A673 (cell line): ENCODE results near the gene NPPC. TPM values are rescaled to one million over a fixed set of nuclear protein-coding genes. Genes with fewer than 3 reads are reported as not detected.

ENCODE experiments used
- BruUV-seq: library from RNA; stranded (reverse); fragments of 400-500 nt; replicated peaks from 2 replicates; lab custom pipeline; 2021; lab: Mats Ljungman, UMichigan
- CTCF ChIA-PET: fragments of 300-600 bp; sonication (Branson Sonifier 250); formaldehyde crosslinking; loops from one replicate; lab custom pipeline; 2022; ENCODE audit warnings: antibody characterized with exemption; lab: Charles Lee
- POLR2A ChIA-PET: fragments of 300-600 bp; sonication (Branson Sonifier 250); formaldehyde crosslinking; loops from one replicate; lab custom pipeline; 2022; ENCODE audit warnings: antibody characterized with exemption; ENCODE audit not compliant: low non-redundant PET; lab: Charles Lee
- DNase-seq: peaks from one replicate; pipeline ENCODE4 v3.0.0-alpha.2; 2015; ENCODE audit warnings: low spot score
- H3K27ac ChIP-seq: fragments of 200-600 bp; sonication (generic); 2 replicates; pipeline ENCODE4 v1.5.1; 2016; ENCODE audit warnings: mixed run types, low read depth, mild to moderate bottlenecking, mixed read lengths, antibody characterized with exemption, low read length; ENCODE audit not compliant: poor library complexity, severe bottlenecking
- H3K27me3 ChIP-seq: fragments of 200-600 bp; sonication (generic); replicated peaks from 2 replicates; pipeline ENCODE4 v1.6.1; 2017; ENCODE audit warnings: mixed run types, low read depth, mild to moderate bottlenecking, mixed read lengths, antibody characterized with exemption, low read length; ENCODE audit not compliant: insufficient read depth, poor library complexity
- H3K36me3 ChIP-seq: fragments of 200-600 bp; sonication (generic); 2 replicates; pipeline ENCODE4 v1.6.1; 2016; ENCODE audit warnings: mixed run types, mild to moderate bottlenecking, mixed read lengths, antibody characterized with exemption, low read length; ENCODE audit not compliant: insufficient read depth, poor library complexity, severe bottlenecking
- H3K4me1 ChIP-seq: fragments of 200-600 bp; sonication (generic); 2 replicates; pipeline ENCODE4 v1.6.1; 2017; ENCODE audit warnings: mixed run types, mild to moderate bottlenecking, mixed read lengths, antibody characterized with exemption, low read length; ENCODE audit not compliant: insufficient read depth, poor library complexity, severe bottlenecking
- H3K4me3 ChIP-seq: fragments of 200-600 bp; sonication (generic); 2 replicates; pipeline ENCODE4 v1.5.1; 2016; ENCODE audit warnings: low read depth, mixed run types, mild to moderate bottlenecking, mixed read lengths, low read length; ENCODE audit not compliant: poor library complexity, severe bottlenecking
- H3K9me3 ChIP-seq: fragments of 200-600 bp; sonication (generic); 2 replicates; pipeline ENCODE4 v1.6.1; 2016; ENCODE audit warnings: mixed run types, low read depth, mild to moderate bottlenecking, mixed read lengths, antibody characterized with exemption, low read length; ENCODE audit not compliant: poor library complexity, severe bottlenecking
- CTCF ChIP-seq: fragments of 300-800, 200-600 bp; sonication (generic); conservative IDR thresholded peaks from 2 replicates; pipeline ENCODE4 v1.5.1; 2017; ENCODE audit warnings: low read depth, mild to moderate bottlenecking, antibody characterized with exemption, low read length, moderate library complexity, mixed read lengths
- EZH2 ChIP-seq: fragments of 200-600 bp; sonication (generic); IDR thresholded peaks from 2 replicates; pipeline ENCODE4 v1.6.1; 2017; ENCODE audit warnings: borderline replicate concordance, low read depth, mild to moderate bottlenecking, mixed read lengths, antibody characterized with exemption, low read length; ENCODE audit not compliant: poor library complexity, severe bottlenecking
- intact Hi-C: fragments of 100-400 bp; cut with micrococcal nuclease; formaldehyde crosslinking; loops from one replicate; pipeline ENCODE4 v1.10.0; 2022; ENCODE audit not compliant: unreplicated experiment
- total RNA-seq: library from RNA; stranded (reverse); gene quantifications from 2 replicates; pipeline ENCODE4 v1.2.3, GENCODE V29; 2021

The NPPC gene
- total RNA-seq, 1 experiment from 2014 or later: not detected

GRCh38 chr2:231905026-231905425, 21.2 kb downstream of the NPPC start:
- no peaks in the 10 kb centered on the region for H3K36me3 ChIP-seq
- intact Hi-C loops: loop anchor here (5.0 kb wide), 3 partner anchors 237 to 617 kb away; partner anchors contain the start of gene PRSS56
- no peaks in the 10 kb centered on the region for H3K27me3 ChIP-seq
- no peak overlapping the region for H3K4me3 ChIP-seq
- ChIA-PET CTCF (interaction anchor here (2.0 kb wide), 1 partner anchor 237 kb away, joined by 10 read pairs; no protein-coding TSS in a partner anchor), POLR2A (interaction anchor here (0.6 to 0.7 kb wide), 2 partner anchors 197 to 274 kb away, joined by 3 to 6 read pairs; partner anchors contain the start of gene PTMA)
- no peak for DNase-seq
- H3K4me1 ChIP-seq: no peaks in the 10 kb centered on the region
- no TSS peak for BruUV-seq
- TF ChIP-seq EZH2 (no peak), CTCF (no peak)
- no peak overlapping the region for H3K27ac ChIP-seq
- no peaks in the 10 kb centered on the region for H3K9me3 ChIP-seq

GRCh38 chr2:231904161-231904611, 22.0 kb downstream of the NPPC start:
- no peak overlapping the region for H3K4me3 ChIP-seq
- TF ChIP-seq CTCF (no peak), EZH2 (no peak)
- H3K9me3 ChIP-seq: no peaks in the 10 kb centered on the region
- H3K27me3 ChIP-seq: peaks cover under 1% of the 10 kb centered on the region
- intact Hi-C loops: no loop called here
- H3K27ac ChIP-seq: no peak overlapping the region
- CTCF ChIA-PET: no interaction called here
- no peak for DNase-seq
- no peaks in the 10 kb centered on the region for H3K4me1 ChIP-seq
- H3K36me3 ChIP-seq: no peaks in the 10 kb centered on the region
- POLR2A ChIA-PET: no interaction called here
- no TSS peak for BruUV-seq

GRCh38 chr2:231902598-231902997, 23.6 kb downstream of the NPPC start:
- H3K27ac ChIP-seq: no peak overlapping the region
- TF ChIP-seq EZH2 (no peak), CTCF (no peak)
- no peaks in the 10 kb centered on the region for H3K36me3 ChIP-seq
- peaks cover 12% of the 10 kb centered on the region for H3K27me3 ChIP-seq
- H3K4me1 ChIP-seq: no peaks in the 10 kb centered on the region
- ChIA-PET POLR2A (no interaction called here), CTCF (no interaction called here)
- H3K9me3 ChIP-seq: no peaks in the 10 kb centered on the region
- no peak overlapping the region for H3K4me3 ChIP-seq
- BruUV-seq: no TSS peak
- intact Hi-C loops: no loop called here
- no peak for DNase-seq
